H1 (cell line): ENCODE measurements around the gene SH2D7. TPM values are rescaled to one million over a fixed set of nuclear protein-coding genes. Genes with fewer than 3 reads are reported as not detected.

Source experiments
- CTCF ChIA-PET: fragments of 300-600 bp; sonication (Branson Sonifier 250); formaldehyde crosslinking; loops from one replicate; lab custom pipeline; 2021; ENCODE audit not compliant: partially characterized antibody; lab: Charles Lee
- POLR2A ChIA-PET: fragments of 300-600 bp; sonication (Branson Sonifier 250); formaldehyde crosslinking; loops from one replicate; lab custom pipeline; 2021; ENCODE audit warnings: inconsistent platforms; ENCODE audit not compliant: partially characterized antibody; lab: Charles Lee
- DNase-seq, 2 experiments: peaks; one replicate each; pipeline versions ENCODE4 v3.0.0 to v3.0.0-alpha.2; 2010 to 2022; ENCODE audit warnings: low spot score in 2 of 2, low read depth in 1 of 2, mixed read lengths in 1 of 2
- FAIRE-seq: peaks from 2 replicates; lab custom pipeline; 2011; peaks lifted over from hg19 to GRCh38; lab: Jason Lieb, UNC
- H2AFZ ChIP-seq: 2 replicates; pipeline ENCODE4 v1.8.1; 2012; ENCODE audit warnings: low read length, inconsistent platforms
- H2AK5ac ChIP-seq: 2 replicates; pipeline ENCODE4 v1.6.1; 2013; ENCODE audit warnings: low read depth, low read length
- H2BK120ac ChIP-seq: replicated peaks from 2 replicates; pipeline ENCODE3; 2013; ENCODE audit warnings: low read depth, low read length, inconsistent platforms
- H2BK12ac ChIP-seq: 2 replicates; pipeline ENCODE4 v1.6.1; 2013; ENCODE audit warnings: low read depth, low read length
- H2BK15ac ChIP-seq: 2 replicates; pipeline ENCODE4 v1.6.1; 2013; ENCODE audit warnings: low read length
- H2BK20ac ChIP-seq: 2 replicates; pipeline ENCODE4 v1.6.1; 2013; ENCODE audit warnings: low read length
- H2BK5ac ChIP-seq: 2 replicates; pipeline ENCODE4 v1.6.1; 2013; ENCODE audit warnings: low read depth, low read length
- H3K14ac ChIP-seq: 2 replicates; pipeline ENCODE4 v1.6.1; 2013; ENCODE audit warnings: inconsistent platforms; ENCODE audit not compliant: insufficient read length
- H3K18ac ChIP-seq: 2 replicates; pipeline ENCODE4 v1.6.1; 2013; ENCODE audit warnings: low read length; ENCODE audit errors: extremely low read depth
- H3K23ac ChIP-seq: 2 replicates; pipeline ENCODE4 v1.6.1; 2013; ENCODE audit warnings: inconsistent platforms; ENCODE audit not compliant: insufficient read length
- H3K23me2 ChIP-seq: 2 replicates; pipeline ENCODE4 v1.6.1; 2013; ENCODE audit warnings: low read depth, low read length
- H3K27ac ChIP-seq: 2 replicates; pipeline ENCODE4 v1.6.1; 2011; ENCODE audit warnings: low read depth, low read length, inconsistent platforms
- H3K27me3 ChIP-seq, 4 experiments: replicated peaks in 1 of 4; 1 replicate in 1 of 4; 2 replicates in 3 of 4; pipeline versions ENCODE4 v1.6.1 to v1.8.1; 2011 to 2013; ENCODE audit warnings: low read length in 3 of 4, mild to moderate bottlenecking in 3 of 4, inconsistent platforms in 2 of 4, mixed read lengths in 2 of 4, moderate library complexity in 1 of 4; ENCODE audit not compliant: control insufficient read depth in 3 of 4, insufficient read depth in 3 of 4; ENCODE audit errors: extremely low read depth in 1 of 4
- H3K36me3 ChIP-seq, 4 experiments: 2 replicates each; pipeline versions ENCODE4 v1.6.1 to v1.8.1; 2011 to 2013; ENCODE audit warnings: mild to moderate bottlenecking in 4 of 4, low read length in 3 of 4, moderate library complexity in 2 of 4, control low read depth in 1 of 4, inconsistent platforms in 1 of 4; ENCODE audit not compliant: insufficient read depth in 4 of 4, control insufficient read depth in 2 of 4
- H3K4ac ChIP-seq: replicated peaks from 2 replicates; pipeline ENCODE3; 2013; ENCODE audit warnings: low read length, low read depth, mixed read lengths, inconsistent platforms; ENCODE audit not compliant: insufficient read length
- H3K4me1 ChIP-seq, 4 experiments: replicated peaks in 1 of 4; 1 replicate in 1 of 4; 2 replicates in 3 of 4; pipeline versions ENCODE4 v1.6.1 to v1.8.1; 2011 to 2013; ENCODE audit warnings: low read length in 3 of 4, inconsistent platforms in 2 of 4, mixed read lengths in 1 of 4; ENCODE audit not compliant: insufficient read depth in 4 of 4, control insufficient read depth in 3 of 4
- H3K4me2 ChIP-seq, 2 experiments: 2 replicates each; pipeline versions ENCODE4 v1.6.1 to v1.8.1; 2011 to 2013; ENCODE audit warnings: low read depth in 2 of 2, low read length in 2 of 2, control low read depth in 1 of 2, inconsistent platforms in 1 of 2, mild to moderate bottlenecking in 1 of 2; ENCODE audit not compliant: insufficient read depth in 1 of 2
- H3K4me3 ChIP-seq, 4 experiments: fragments of 200-600, 300-600 bp in 1 of 4; sonication (generic), shearing (Covaris generic), sonication (Bioruptor Twin) in 1 of 4; 2 replicates each; pipeline versions ENCODE4 v1.5.1 to v1.8.1; 2011 to 2016; ENCODE audit warnings: low read length in 4 of 4, low read depth in 3 of 4, control low read depth in 2 of 4, inconsistent platforms in 2 of 4, mild to moderate bottlenecking in 2 of 4, mixed read lengths in 1 of 4, moderate library complexity in 1 of 4; ENCODE audit not compliant: insufficient read depth in 2 of 4; ENCODE audit errors: extremely low read depth in 1 of 4
- H3K56ac ChIP-seq: replicated peaks from 2 replicates; pipeline ENCODE3; 2013; ENCODE audit warnings: low read depth, mild to moderate bottlenecking, mixed read lengths, low read length, inconsistent platforms; ENCODE audit not compliant: insufficient read length
- H3K79me1 ChIP-seq: 2 replicates; pipeline ENCODE4 v1.6.1; 2013; ENCODE audit warnings: low read depth, low read length, control low read depth
- H3K79me2 ChIP-seq, 2 experiments: 2 replicates each; pipeline versions ENCODE4 v1.6.1 to v1.8.1; 2012 to 2013; ENCODE audit warnings: low read length in 2 of 2, mild to moderate bottlenecking in 2 of 2, inconsistent platforms in 1 of 2; ENCODE audit not compliant: insufficient read depth in 2 of 2, control insufficient read depth in 1 of 2
- H3K9ac ChIP-seq, 4 experiments: replicated peaks in 1 of 4; 1 replicate in 1 of 4; 2 replicates in 3 of 4; pipeline versions ENCODE4 v1.6.1 to v1.8.1; 2011 to 2013; ENCODE audit warnings: low read depth in 3 of 4, low read length in 3 of 4, control low read depth in 2 of 4, mild to moderate bottlenecking in 2 of 4, moderate library complexity in 2 of 4, inconsistent platforms in 1 of 4; ENCODE audit errors: extremely low read depth in 1 of 4
- H3K9me3 ChIP-seq, 2 experiments: 2 replicates each; pipeline versions ENCODE4 v1.6.1 to v1.8.1; 2012 to 2013; ENCODE audit warnings: mild to moderate bottlenecking in 2 of 2, moderate library complexity in 2 of 2, control low read depth in 1 of 2, inconsistent platforms in 1 of 2, low read depth in 1 of 2, low read length in 1 of 2, mixed read lengths in 1 of 2; ENCODE audit not compliant: insufficient read depth in 2 of 2
- H4K20me1 ChIP-seq, 2 experiments: replicated peaks in 1 of 2; 2 replicates each; pipeline versions ENCODE3 to v1.8.1; 2011 to 2013; ENCODE audit warnings: inconsistent platforms in 2 of 2, low read length in 2 of 2, mild to moderate bottlenecking in 1 of 2; ENCODE audit not compliant: insufficient read depth in 2 of 2, control insufficient read depth in 1 of 2
- H4K5ac ChIP-seq: 2 replicates; pipeline ENCODE4 v1.6.1; 2013; ENCODE audit warnings: low read length, low read depth, mixed read lengths, inconsistent platforms; ENCODE audit not compliant: insufficient read length
- H4K8ac ChIP-seq: 2 replicates; pipeline ENCODE4 v1.8.0; 2013; ENCODE audit warnings: mild to moderate bottlenecking, moderate library complexity, low read length, inconsistent platforms; ENCODE audit not compliant: insufficient read depth; ENCODE audit errors: extremely low read depth
- H4K91ac ChIP-seq: replicated peaks from 2 replicates; pipeline ENCODE3; 2013; ENCODE audit warnings: low read length, mixed read lengths, inconsistent platforms; ENCODE audit not compliant: insufficient read length
- CTBP2 ChIP-seq: IDR thresholded peaks from 2 replicates; pipeline ENCODE4 v1.7.0; 2011; ENCODE audit warnings: borderline replicate concordance, mild to moderate bottlenecking, moderate library complexity, mixed read lengths, low read length; ENCODE audit not compliant: insufficient read depth, insufficient read length
- E2F6 ChIP-seq: IDR thresholded peaks from 2 replicates; pipeline ENCODE4 v1.6.1; 2012; ENCODE audit warnings: inconsistent platforms
- JUND ChIP-seq: IDR thresholded peaks from 2 replicates; pipeline ENCODE4 v1.6.1; 2011; ENCODE audit warnings: mild to moderate bottlenecking, improper control_type of control experiment, low read length
- KDM4A ChIP-seq: IDR thresholded peaks from one replicate; pipeline ENCODE4 v1.7.1; 2012; ENCODE audit warnings: low read depth, mild to moderate bottlenecking, moderate library complexity, low read length, inconsistent platforms; ENCODE audit not compliant: severe bottlenecking
- KDM5A ChIP-seq: fragments of 200-600 bp; IDR thresholded peaks from 2 replicates; pipeline ENCODE4 v1.7.1; 2012; ENCODE audit warnings: mild to moderate bottlenecking, low read length, inconsistent platforms, mixed read lengths
- MAX ChIP-seq: IDR thresholded peaks from 2 replicates; pipeline ENCODE4 v1.6.1; 2012; ENCODE audit warnings: inconsistent platforms
- POLR2AphosphoS5 ChIP-seq: IDR thresholded peaks from 2 replicates; pipeline ENCODE4 v1.6.1; 2011; ENCODE audit warnings: low read depth, low read length
- SAP30 ChIP-seq: fragments of 300-600 bp; sonication (generic); IDR thresholded peaks from 2 replicates; pipeline ENCODE4 v1.7.1; 2012; ENCODE audit warnings: low read length, moderate library complexity, mild to moderate bottlenecking, inconsistent platforms; ENCODE audit not compliant: insufficient read depth, insufficient replicate concordance
- SIRT6 ChIP-seq: IDR thresholded peaks from one replicate; pipeline ENCODE4 v1.7.1; 2012; ENCODE audit warnings: low read length, inconsistent platforms
- SUZ12 ChIP-seq: fragments of 200-600 bp; sonication (generic); IDR thresholded peaks from 2 replicates; pipeline ENCODE4 v1.6.1; 2012; ENCODE audit warnings: mild to moderate bottlenecking, inconsistent platforms, low read length, moderate library complexity, mixed read lengths
- TEAD4 ChIP-seq: IDR thresholded peaks from 2 replicates; pipeline ENCODE4 v1.6.1; 2012; ENCODE audit warnings: low read depth, low read length, inconsistent platforms, mixed read lengths
- YY1 ChIP-seq: IDR thresholded peaks from 2 replicates; pipeline ENCODE4 v1.6.1; 2011; ENCODE audit warnings: low read depth, mild to moderate bottlenecking, low read length
- WGBS, 2 experiments: shearing (Covaris generic) in 1 of 2; methylation state at CpG; one replicate each; pipeline versions ENCODE4 v1.1.6 to v1.1.7; 2013 to 2015; ENCODE audit warnings: low lambda C conversion rate in 2 of 2, mixed read lengths in 2 of 2, inconsistent platforms in 1 of 2, low coverage in 1 of 2, missing lambda C conversion rate in 1 of 2; ENCODE audit not compliant: insufficient replicate concordance in 2 of 2, insufficient coverage in 1 of 2, insufficient read length in 1 of 2; ENCODE audit errors: extremely low coverage in 1 of 2, missing lambda C conversion rate in 1 of 2; 5-methylcytosine and 5-hydroxymethylcytosine counted together
- polyA plus RNA-seq, 7 experiments: library from polyadenylated mRNA; depleted of rRNA in 3 of 7; stranded (reverse) in 5 of 7; unstranded in 2 of 7; fragments of >200 nt in 5 of 7; fragments of 200-250 nt in 2 of 7; gene quantifications; 1 replicate in 5 of 7; 2 replicates in 1 of 7; 4 replicates in 1 of 7; pipeline versions ENCODE4 v1.2.1 to v1.2.3, GENCODE V29; 2011 to 2013; ENCODE audit warnings: missing spikeins in 2 of 7, mixed read lengths in 2 of 7
- total RNA-seq: library from RNA; stranded (reverse); fragmentation: NEBNext Ultra II Directional; extraction: Animal tissue kit (Norgen Biotek cat#: 25700); gene quantifications from 2 replicates; pipeline ENCODE4 v1.2.1, GENCODE V29; 2021

SH2D7 gene
- total and polyA plus RNA-seq, 2 of the 8 experiments (the other 6 are each of a cell fraction or from before 2014, with no cell fraction given): not detected

- H2BK12ac ChIP-seq: no peak overlapping the region
- H3K56ac ChIP-seq: no peak overlapping the region
- TF ChIP-seq TEAD4 (no peak), YY1 (no peak), SUZ12 (no peak), JUND (no peak), E2F6 (no peak), CTBP2 (no peak), SIRT6 (no peak), KDM4A (no peak), POLR2AphosphoS5 (no peak), MAX (no peak), SAP30 (no peak), KDM5A (no peak)
- H3K23me2 ChIP-seq: no peaks in the 10 kb centered on the region; the same call in 1 of the 2 replicates
- no peak overlapping the region for H3K9ac ChIP-seq
- FAIRE-seq (no peak), DNase-seq (no peak)
- no peak overlapping the region for H4K5ac ChIP-seq
- ChIA-PET CTCF (interaction anchor here (0.8 to 1.2 kb wide), 4 partner anchors 11 to 79 kb away, joined by 3 to 6 read pairs (median 4); no protein-coding TSS in a partner anchor), POLR2A (no interaction called here)
- no peak overlapping the region for H3K27ac ChIP-seq
- H3K9me3 ChIP-seq: no peaks in the 10 kb centered on the region
- no peak overlapping the region for H4K91ac ChIP-seq
- H3K14ac ChIP-seq: no peak overlapping the region
- H3K4me3 ChIP-seq: no peak overlapping the region
- H2BK5ac ChIP-seq: no peak overlapping the region
- no peak overlapping the region for H2AFZ ChIP-seq
- no peak overlapping the region for H3K18ac ChIP-seq
- H2BK20ac ChIP-seq: no peak overlapping the region
- H3K4me2 ChIP-seq: no peak overlapping the region
- peaks cover 0 to 2% of the 10 kb centered on the region in 2 experiments for H4K20me1 ChIP-seq
- no peaks in the 10 kb centered on the region for H3K27me3 ChIP-seq
- no peak overlapping the region for H2AK5ac ChIP-seq
- H3K79me2 ChIP-seq: no peaks in the 10 kb centered on the region
- no peak overlapping the region for H2BK120ac ChIP-seq
- no peak overlapping the region for H2BK15ac ChIP-seq
- 0 out of 2 replicates have a peak, but pooled peaks cover 2% of the 10 kb centered on the region for H3K79me1 ChIP-seq
- no peak overlapping the region for H4K8ac ChIP-seq
- no peak overlapping the region for H3K4ac ChIP-seq
- H3K36me3 ChIP-seq: peaks cover 0 to 5% (median 0%) of the 10 kb centered on the region in 4 experiments; a peak in 2 of 8 replicates
- peaks cover 0 to 4% (median 0%) of the 10 kb centered on the region in 4 experiments; a peak in 1 of 7 replicates for H3K4me1 ChIP-seq
- H3K23ac ChIP-seq: no peak overlapping the region
- WGBS, 2 experiments: 83% methylated on average over 1 of the region's 1 CpG; no CpG with 5 or more reads in 1 of the 2 experiments
These were observed 47.2 kb upstream of the SH2D7 start for GRCh38 chr15:78045189-78045588.
